Raji (cell line): ENCODE data around the gene PLK3.

Experiments
- POLR2A ChIP-seq: IDR thresholded peaks from 2 replicates; pipeline ENCODE4 v1.6.1; 2011; ENCODE audit warnings: low read depth, low read length, control low read depth; ENCODE audit not compliant: insufficient read depth

PLK3 gene

GRCh38 chr1:44802306-44803061 is 2.3 kb downstream of the PLK3 start:
- TF ChIP-seq POLR2A = no peak

GRCh38 chr1:44803062-44803311 is 2.8 kb downstream of the PLK3 start:
- TF ChIP-seq POLR2A = no peak

- TF ChIP-seq POLR2A = no peak
These were observed 3.3 kb downstream of the PLK3 start for GRCh38 chr1:44803312-44804095.

- TF ChIP-seq POLR2A = no peak
These were observed 5.3 kb downstream of the PLK3 start for GRCh38 chr1:44805311-44806024.

- TF ChIP-seq POLR2A = no peak
These were observed 6.0 kb downstream of the PLK3 start for GRCh38 chr1:44806025-44806703.

GRCh38 chr1:44806704-44807363 is 6.7 kb downstream of the PLK3 start, which contains the start of gene DYNLT4:
Gene DYNLT4 (minus strand): TSS chr1:44807351. CDS start chr1:44806668, 683 bp downstream.
- no peak for TF ChIP-seq POLR2A

- TF ChIP-seq POLR2A = no peak
These were observed 7.3 kb downstream of the PLK3 start for GRCh38 chr1:44807364-44808062.

GRCh38 chr1:44808063-44808937 is 8.1 kb downstream of the PLK3 start, which contains the start of gene BTBD19:
Gene BTBD19 (plus strand): TSS chr1:44808523. CDS start chr1:44808821, 298 bp downstream.
- no peak for TF ChIP-seq POLR2A

- peak; percentile 68 for TF ChIP-seq POLR2A
These were observed 9.1 kb downstream of the PLK3 start for GRCh38 chr1:44808938-44809917.

- no peak for TF ChIP-seq POLR2A
These were observed 10.1 kb downstream of the PLK3 start for GRCh38 chr1:44810101-44810761.

GRCh38 chr1:44811234-44811633 is 11.1 kb downstream of the PLK3 start:
- no peak for TF ChIP-seq POLR2A

- TF ChIP-seq POLR2A = no peak
These were observed 12.8 kb downstream of the PLK3 start for GRCh38 chr1:44812822-44813543.
